Fibroblast of pulmonary artery (primary cell): ENCODE measurements around the gene FBXW5.

Experiments
- DNase-seq: peaks from one replicate; pipeline ENCODE4 v3.0.0-alpha.2; 2010; ENCODE audit warnings: low read depth
- H3K4me3 ChIP-seq: replicated peaks from 2 replicates; pipeline ENCODE4 v1.5.1; 2011; ENCODE audit warnings: low read depth, mild to moderate bottlenecking, control low read depth, low read length, moderate library complexity
- TF ChIP-seq, protein P1 (sequence below): IDR thresholded peaks from 2 replicates; pipeline ENCODE4 v1.5.1; 2011; ENCODE audit warnings: mild to moderate bottlenecking, control low read depth, low read length, inconsistent platforms; ENCODE audit errors: missing control alignments

FBXW5 gene

GRCh38 chr9:136964833-136965422 lies 20.4 kb upstream of the FBXW5 start:
- TF ChIP-seq, protein P1, sequence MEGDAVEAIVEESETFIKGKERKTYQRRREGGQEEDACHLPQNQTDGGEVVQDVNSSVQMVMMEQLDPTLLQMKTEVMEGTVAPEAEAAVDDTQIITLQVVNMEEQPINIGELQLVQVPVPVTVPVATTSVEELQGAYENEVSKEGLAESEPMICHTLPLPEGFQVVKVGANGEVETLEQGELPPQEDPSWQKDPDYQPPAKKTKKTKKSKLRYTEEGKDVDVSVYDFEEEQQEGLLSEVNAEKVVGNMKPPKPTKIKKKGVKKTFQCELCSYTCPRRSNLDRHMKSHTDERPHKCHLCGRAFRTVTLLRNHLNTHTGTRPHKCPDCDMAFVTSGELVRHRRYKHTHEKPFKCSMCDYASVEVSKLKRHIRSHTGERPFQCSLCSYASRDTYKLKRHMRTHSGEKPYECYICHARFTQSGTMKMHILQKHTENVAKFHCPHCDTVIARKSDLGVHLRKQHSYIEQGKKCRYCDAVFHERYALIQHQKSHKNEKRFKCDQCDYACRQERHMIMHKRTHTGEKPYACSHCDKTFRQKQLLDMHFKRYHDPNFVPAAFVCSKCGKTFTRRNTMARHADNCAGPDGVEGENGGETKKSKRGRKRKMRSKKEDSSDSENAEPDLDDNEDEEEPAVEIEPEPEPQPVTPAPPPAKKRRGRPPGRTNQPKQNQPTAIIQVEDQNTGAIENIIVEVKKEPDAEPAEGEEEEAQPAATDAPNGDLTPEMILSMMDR, result no peak
- no peak for DNase-seq
- H3K4me3 ChIP-seq, result no peak overlapping the region

DNA sequence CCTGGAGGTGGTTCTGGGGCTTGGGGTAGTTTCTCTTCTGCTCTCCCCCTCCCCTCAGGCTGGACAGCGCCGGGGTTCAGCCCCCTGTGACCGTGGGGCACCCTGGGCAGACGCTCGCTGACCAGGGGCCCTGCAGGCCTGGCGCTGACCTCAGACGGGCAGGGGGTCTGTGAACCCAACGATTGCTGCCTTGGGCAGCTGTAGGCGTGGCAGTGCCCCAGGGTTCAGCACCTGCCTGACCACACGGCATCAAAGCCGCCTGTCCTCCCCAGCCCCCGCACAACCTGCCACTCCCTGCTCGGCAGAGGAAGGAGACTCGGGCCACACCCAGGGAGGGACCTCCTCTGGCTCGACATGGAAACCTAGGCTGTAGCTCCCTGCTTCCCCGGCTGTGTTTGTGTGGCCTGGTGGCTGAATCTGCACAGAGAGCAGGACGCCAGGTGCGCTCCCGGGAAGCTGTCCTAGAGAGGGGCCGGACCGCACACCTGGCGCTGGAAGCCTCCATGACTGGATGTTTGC lies 19.7 kb upstream of the FBXW5 start:
- TF ChIP-seq, protein P1, result no peak
- no peak for DNase-seq
- no peak overlapping the region for H3K4me3 ChIP-seq

GRCh38 chr9:136963751-136964150 lies 19.2 kb upstream of the FBXW5 start:
- no peak for DNase-seq
- no peak overlapping the region for H3K4me3 ChIP-seq
- TF ChIP-seq, protein P1, result no peak

DNA sequence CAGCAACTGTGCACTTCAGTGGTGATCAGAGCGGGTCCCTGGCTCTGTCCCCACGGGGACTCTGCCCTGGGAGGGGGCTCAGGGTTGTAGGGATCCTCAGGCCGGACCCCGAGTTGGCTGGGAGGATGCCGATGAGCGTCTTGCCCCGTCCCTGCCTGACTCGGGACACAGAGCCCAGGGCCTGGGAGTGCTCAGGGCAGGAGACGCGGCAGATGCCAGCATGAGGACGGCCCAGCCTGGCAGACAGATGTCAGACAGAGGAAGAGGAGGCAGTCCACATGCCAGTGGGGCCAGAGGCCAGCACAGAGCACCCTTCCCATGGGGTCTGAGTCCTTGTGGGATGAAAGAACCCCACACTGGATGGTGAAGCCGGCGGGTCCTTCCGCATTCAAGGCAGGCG lies 18.8 kb upstream of the FBXW5 start:
- no peak for DNase-seq
- no peak overlapping the region for H3K4me3 ChIP-seq
- TF ChIP-seq, protein P1, result no peak

- no peak for DNase-seq
- TF ChIP-seq, protein P1, result no peak
- no peak overlapping the region for H3K4me3 ChIP-seq
Measured at GRCh38 chr9:136962701-136963248, 18.2 kb upstream of the FBXW5 start.

DNA sequence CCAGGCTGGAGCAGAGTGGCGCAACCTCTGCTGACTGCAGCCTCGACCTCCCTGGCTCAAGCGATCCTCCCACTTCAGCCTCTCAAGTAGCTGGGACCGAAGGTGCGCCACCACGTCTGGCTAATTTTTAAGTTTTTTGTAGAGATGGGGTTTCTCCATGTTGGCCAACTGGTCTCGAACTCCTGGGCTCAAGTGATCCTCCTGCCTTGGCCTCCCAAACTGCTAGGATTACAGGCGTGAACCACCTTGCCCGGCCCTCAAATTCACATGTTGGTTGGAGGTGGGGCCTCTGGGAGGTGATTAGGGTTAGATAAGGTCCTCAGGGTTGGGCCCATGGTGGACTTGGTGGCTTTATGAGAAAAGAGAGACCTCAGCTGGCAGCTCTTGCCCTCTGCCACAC lies 17.6 kb upstream of the FBXW5 start:
- no peak overlapping the region for H3K4me3 ChIP-seq
- TF ChIP-seq, protein P1, result no peak
- no peak for DNase-seq
